Adrenal gland (tissue), 12 donors: ENCODE measurements around the gene ABCC3. TPM values are rescaled to one million over a fixed set of nuclear protein-coding genes. Genes with fewer than 3 reads are reported as not detected.

Experiments
- DNase-seq, 7 donors: peaks; one replicate each; pipeline ENCODE4 v3.0.0-alpha.2; 2019 to 2020
- H3K27ac ChIP-seq, 5 donors: fragments of 200-600 bp; sonication (generic) in 4 of 5; 1 replicate in 3 of 5; 2 replicates in 2 of 5; pipeline versions ENCODE4 v1.5.1 to v1.8.0; 2016 to 2020; ENCODE audit warnings: mild to moderate bottlenecking in 1 of 5
- H3K27me3 ChIP-seq: fragments of 200-600 bp; 2 replicates; pipeline ENCODE4 v1.8.0; 2021
- H3K36me3 ChIP-seq, 2 donors: fragments of 200-600 bp; replicated peaks in 1 of 2; 1 replicate in 1 of 2; 2 replicates in 1 of 2; pipeline versions ENCODE4 v1.5.1 to v1.8.0; 2018 to 2022
- H3K4me1 ChIP-seq, 2 donors: fragments of 200-600 bp; replicated peaks in 1 of 2; 1 replicate in 1 of 2; 2 replicates in 1 of 2; pipeline versions ENCODE4 v1.5.1 to v1.8.0; 2018 to 2021
- H3K4me3 ChIP-seq, 4 donors: fragments of 200-600 bp; sonication (generic) in 3 of 4; one replicate each; pipeline ENCODE4 v1.5.1; 2016 to 2018
- H3K9me3 ChIP-seq, 3 donors: fragments of 200-600 bp; sonication (generic) in 1 of 3; replicated peaks in 1 of 3; 1 replicate in 2 of 3; 2 replicates in 1 of 3; pipeline versions ENCODE4 v1.5.1 to v1.8.0; 2016 to 2021
- POLR2A ChIP-seq, 2 donors: fragments of 450-650 bp; IDR thresholded peaks; one replicate each; pipeline ENCODE4 v1.6.1; 2017; ENCODE audit warnings: antibody characterized with exemption in 2 of 2, mild to moderate bottlenecking in 2 of 2, moderate library complexity in 1 of 2
- WGBS, 4 donors: extraction: QIAGEN DNeasy Blood & Tissue Kit in 2 of 4; methylation state at CpG; one replicate each; pipeline versions ENCODE4 v1.1.5 to v1.1.7; 2013 to 2017; 5-methylcytosine and 5-hydroxymethylcytosine counted together
- intact Hi-C, 2 donors: fragments of 100-400 bp; cut with DNase I; formaldehyde crosslinking; loops; one replicate each; pipeline versions ENCODE4 v1.14.1 to v1.15.0; 2022 to 2023
- polyA plus RNA-seq, 3 donors: library from polyadenylated mRNA; stranded (reverse); fragments of 200-250 nt in 2 of 3; fragments of 350-450 nt in 1 of 3; fragmentation: Illumina TruSeq in 1 of 3; extraction: RNeasy Lipid Tissue Mini Kit (QIAGEN cat#74804) in 1 of 3; gene quantifications; one replicate each; pipeline ENCODE4 v1.2.3, GENCODE V29; 2013 to 2014
- total RNA-seq, 9 donors: library from RNA; depleted of rRNA in 4 of 9; stranded (reverse); fragments of >200 nt in 4 of 9; fragments of 120-200 nt in 1 of 9; fragmentation: NEBNext Ultra II Directional in 1 of 9; extraction: Animal tissue kit (Norgen Biotek cat#: 25700) in 1 of 9; gene quantifications; one replicate each; pipeline versions ENCODE4 v1.1.0 to v1.2.4, GENCODE V29; 2013 to 2023
- TF ChIP-seq, protein P1 (sequence below), 6 experiments: fragments of 450-650 bp in 4 of 6; fragments of 200-600 bp in 2 of 6; sonication (generic) in 1 of 6; IDR thresholded peaks; 1 replicate in 5 of 6; 2 replicates in 1 of 6; pipeline versions ENCODE4 v1.5.1 to v1.8.0; 2016 to 2021; ENCODE audit warnings: antibody characterized with exemption in 6 of 6, mild to moderate bottlenecking in 2 of 6, moderate library complexity in 1 of 6
- donor health status: healthy with polysubstance abuse.
- donor health status: Bipolar disorder and iron deficiency.
- donor health status: DM: yes; HTN: yes; CAD: no.
- donor health status: DM: no; HTN: no; CAD: no.
- donor health status: DM: no; HTN: no; CAD: no.
- donor health status: DM: yes; HTN: yes; CAD: no.

Gene ABCC3
- total and polyA plus RNA-seq, 12 donors: 7.2 to 448 (median 262) TPM

GRCh38 chr17:50712641-50713040, 78.0 kb downstream of the ABCC3 start:
- no peaks in the 10 kb centered on the region for H3K36me3 ChIP-seq
- WGBS, 4 donors: 87 to 88% (median 87%) methylated on average over 9 of the region's 9 CpGs
- H3K27me3 ChIP-seq: no peaks in the 10 kb centered on the region
- no peak for DNase-seq
- intact Hi-C loops: no loop called here
- peaks cover 14 to 24% of the 10 kb centered on the region in 2 donors for H3K4me1 ChIP-seq
- H3K4me3 ChIP-seq: no peak overlapping the region
- no peak for TF ChIP-seq POLR2A (IDR thresholded peaks at IDR 0.05)
- TF ChIP-seq, protein P1, sequence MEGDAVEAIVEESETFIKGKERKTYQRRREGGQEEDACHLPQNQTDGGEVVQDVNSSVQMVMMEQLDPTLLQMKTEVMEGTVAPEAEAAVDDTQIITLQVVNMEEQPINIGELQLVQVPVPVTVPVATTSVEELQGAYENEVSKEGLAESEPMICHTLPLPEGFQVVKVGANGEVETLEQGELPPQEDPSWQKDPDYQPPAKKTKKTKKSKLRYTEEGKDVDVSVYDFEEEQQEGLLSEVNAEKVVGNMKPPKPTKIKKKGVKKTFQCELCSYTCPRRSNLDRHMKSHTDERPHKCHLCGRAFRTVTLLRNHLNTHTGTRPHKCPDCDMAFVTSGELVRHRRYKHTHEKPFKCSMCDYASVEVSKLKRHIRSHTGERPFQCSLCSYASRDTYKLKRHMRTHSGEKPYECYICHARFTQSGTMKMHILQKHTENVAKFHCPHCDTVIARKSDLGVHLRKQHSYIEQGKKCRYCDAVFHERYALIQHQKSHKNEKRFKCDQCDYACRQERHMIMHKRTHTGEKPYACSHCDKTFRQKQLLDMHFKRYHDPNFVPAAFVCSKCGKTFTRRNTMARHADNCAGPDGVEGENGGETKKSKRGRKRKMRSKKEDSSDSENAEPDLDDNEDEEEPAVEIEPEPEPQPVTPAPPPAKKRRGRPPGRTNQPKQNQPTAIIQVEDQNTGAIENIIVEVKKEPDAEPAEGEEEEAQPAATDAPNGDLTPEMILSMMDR (IDR thresholded peaks at IDR 0.05): no peak
- H3K9me3 ChIP-seq: no peaks in the 10 kb centered on the region
- no peak overlapping the region for H3K27ac ChIP-seq

DNA sequence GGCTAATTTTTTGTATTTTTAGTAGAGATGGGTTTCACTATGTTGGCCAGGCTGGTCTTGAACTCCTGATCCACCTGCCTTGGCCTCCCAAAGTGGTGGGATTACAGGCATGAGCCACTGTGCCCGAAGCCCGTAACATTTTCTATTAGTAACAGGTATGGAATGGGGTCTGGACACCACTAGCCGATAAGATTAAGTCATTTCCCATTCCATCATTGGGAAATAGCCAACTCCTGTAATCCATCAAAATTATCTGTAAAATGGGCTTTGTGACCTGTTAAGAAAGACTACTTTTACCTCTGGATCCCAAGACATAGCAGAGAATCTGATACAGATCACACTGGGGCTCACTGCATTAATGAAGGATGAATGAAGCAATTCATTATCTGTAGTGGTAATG, 80.8 kb downstream of the ABCC3 start:
- no peaks in the 10 kb centered on the region for H3K36me3 ChIP-seq
- H3K9me3 ChIP-seq: no peaks in the 10 kb centered on the region
- DNase-seq: no peak
- peaks cover 0 to 3% of the 10 kb centered on the region in 2 donors for H3K4me1 ChIP-seq
- no peak overlapping the region for H3K27ac ChIP-seq
- intact Hi-C loops: no loop called here
- WGBS, 4 donors: 85 to 96% (median 89%) methylated on average over 3 of the region's 3 CpGs
- H3K27me3 ChIP-seq: no peaks in the 10 kb centered on the region
- TF ChIP-seq, protein P1 (IDR thresholded peaks at IDR 0.05): no peak
- TF ChIP-seq POLR2A (IDR thresholded peaks at IDR 0.05): no peak
- no peak overlapping the region for H3K4me3 ChIP-seq

- intact Hi-C loops: no loop called here
Observed at GRCh38 chr17:50719144-50719923, 84.7 kb downstream of the ABCC3 start, which contains the start of gene LUC7L3. TSS of gene LUC7L3 (plus strand) at chr17:50719603. CDS start at chr17:50719733, 130 bp downstream.

More at GRCh38 chr17:50719144-50719923, 84.7 kb downstream of the ABCC3 start, which contains the start of gene LUC7L3:
- DNase-seq: peak; percentile 92 to 96 (median 94)
- Histone ChIP-seq H3K9me3 (no peaks in the 10 kb centered on the region), H3K36me3 (no peaks in the 10 kb centered on the region), H3K27me3 (no peaks in the 10 kb centered on the region), H3K4me1 (peaks cover 6 to 40% of the 10 kb centered on the region in 2 donors), H3K4me3 (peak within 1 kb of the TSS; percentile 25 to 89 (median 76)), H3K27ac (peak within 1 kb of the TSS; percentile 80 to 98 (median 95))
- TF ChIP-seq POLR2A (IDR thresholded peaks at IDR 0.05): peak; percentile 48 to 79
- TF ChIP-seq, protein P1 (IDR thresholded peaks at IDR 0.05): peak in 1 of 6 experiments; percentile 1
- WGBS, 4 donors: 1 to 14% (median 2%) methylated on average over 7 to 76 of the region's 76 CpGs
